Natural killer cell (primary cell): ENCODE results near the gene ELP4. TPM values are rescaled to one million over a fixed set of nuclear protein-coding genes. Genes with fewer than 3 reads are reported as not detected.

Experiments used
- ATAC-seq, 3 donors: fragments of 150-1000 bp in 2 of 3; fragments of 200-7000 bp in 1 of 3; cut with Tn5 transposase; 1 replicate in 1 of 3; 2 replicates in 2 of 3; pipeline ENCODE4 v1.10.0; 2021; ENCODE audit warnings: mild to moderate bottlenecking in 2 of 3, moderate library complexity in 2 of 3
- DNase-seq, 2 donors: peaks; one replicate each; pipeline versions ENCODE4 v3.0.0 to v3.0.0-alpha.2; 2013 to 2021; ENCODE audit warnings: mixed read lengths in 1 of 2
- H3K27ac ChIP-seq: one replicate; pipeline ENCODE4 v1.5.1; 2013; ENCODE audit warnings: mild to moderate bottlenecking, low read length
- H3K27me3 ChIP-seq: one replicate; pipeline ENCODE4 v1.6.1; 2013; ENCODE audit warnings: low read length; ENCODE audit not compliant: control insufficient read depth, insufficient read depth
- H3K36me3 ChIP-seq: one replicate; pipeline ENCODE4 v1.6.1; 2013; ENCODE audit warnings: low read length; ENCODE audit not compliant: control insufficient read depth, insufficient read depth
- H3K4me1 ChIP-seq: one replicate; pipeline ENCODE4 v1.6.1; 2013; ENCODE audit warnings: low read length; ENCODE audit not compliant: control insufficient read depth, insufficient read depth
- H3K4me3 ChIP-seq: one replicate; pipeline ENCODE4 v1.5.1; 2013; ENCODE audit warnings: low read length
- H3K9me3 ChIP-seq: one replicate; pipeline ENCODE4 v1.6.1; 2013; ENCODE audit warnings: low read length; ENCODE audit not compliant: control insufficient read depth, insufficient read depth
- H3K27ac Mint-ChIP-seq, 2 donors: one replicate each; pipeline ENCODE4 v1.8.0; 2022; ENCODE audit warnings: mild to moderate bottlenecking in 2 of 2, mixed read lengths in 2 of 2, moderate library complexity in 1 of 2
- H3K27me3 Mint-ChIP-seq, 2 donors: one replicate each; pipeline ENCODE4 v1.8.0; 2022; ENCODE audit warnings: low read depth in 2 of 2, mixed read lengths in 2 of 2
- H3K36me3 Mint-ChIP-seq: one replicate; pipeline ENCODE4 v1.8.0; 2022; ENCODE audit warnings: mixed read lengths
- H3K4me1 Mint-ChIP-seq, 2 donors: one replicate each; pipeline ENCODE4 v1.8.0; 2022; ENCODE audit warnings: mixed read lengths in 2 of 2
- H3K4me3 Mint-ChIP-seq: one replicate; pipeline ENCODE4 v1.8.0; 2022; ENCODE audit warnings: mild to moderate bottlenecking, moderate library complexity, mixed read lengths
- H3K9me3 Mint-ChIP-seq, 2 donors: one replicate each; pipeline ENCODE4 v1.8.0; 2022; ENCODE audit warnings: mixed read lengths in 2 of 2
- CTCF ChIP-seq: fragments of 200-600 bp; IDR thresholded peaks from one replicate; pipeline ENCODE4 v1.8.0; 2022; ENCODE audit warnings: antibody characterized with exemption
- WGBS: methylation state at CpG from one replicate; pipeline ENCODE4 v1.1.7; 2013; ENCODE audit warnings: missing lambda C conversion rate; ENCODE audit not compliant: insufficient coverage; 5-methylcytosine and 5-hydroxymethylcytosine counted together
- intact Hi-C: fragments of 100-400 bp; cut with micrococcal nuclease; formaldehyde crosslinking; loops from one replicate; pipeline ENCODE4 v1.14.2; 2022
- total RNA-seq, 4 donors: library from RNA; stranded (reverse); fragments of 120-200 nt in 1 of 4; gene quantifications; one replicate each; pipeline versions ENCODE4 v1.2.3 to v1.2.4, GENCODE V29; 2013 to 2022

Gene ELP4
- total RNA-seq, 3 donors from 2014 or later (not counting 1 experiment from before 2014, with no cell fraction given), result 22.8 to 29.6 (median 23.4) TPM

GRCh38 chr11:31824879-31825837 lies 315.6 kb downstream of the ELP4 start:
- WGBS, result 12% methylated on average over 45 of the region's 52 CpGs
- no peak for DNase-seq
- H3K4me3 Mint-ChIP-seq, result no peak overlapping the region
- peaks cover 9% of the 10 kb centered on the region for H3K9me3 ChIP-seq
- no peaks in the 10 kb centered on the region for H3K9me3 Mint-ChIP-seq
- no peak overlapping the region for H3K27ac ChIP-seq
- no peaks in the 10 kb centered on the region for H3K36me3 ChIP-seq
- H3K4me3 ChIP-seq, result no peak overlapping the region
- peaks cover 6% of the 10 kb centered on the region for H3K4me1 ChIP-seq
- intact Hi-C loops, result no loop called here
- peaks cover 81% of the 10 kb centered on the region for H3K27me3 ChIP-seq
- no peak for TF ChIP-seq CTCF
- H3K36me3 Mint-ChIP-seq, result peaks cover 36% of the 10 kb centered on the region
- H3K27me3 Mint-ChIP-seq, result peaks cover 69 to 83% of the 10 kb centered on the region in 2 donors
- no peak for ATAC-seq
- peaks cover 10 to 22% of the 10 kb centered on the region in 2 donors for H3K4me1 Mint-ChIP-seq
- H3K27ac Mint-ChIP-seq, result no peak overlapping the region

GRCh38 chr11:31825838-31826484 lies 316.4 kb downstream of the ELP4 start:
- peaks cover 2% of the 10 kb centered on the region for H3K9me3 ChIP-seq
- intact Hi-C loops, result no loop called here
- no peak for TF ChIP-seq CTCF
- Mint-ChIP-seq H3K27ac (no peak overlapping the region), H3K36me3 (peaks cover 36% of the 10 kb centered on the region), H3K4me3 (no peak overlapping the region), H3K27me3 (peaks cover 63 to 86% of the 10 kb centered on the region in 2 donors), H3K9me3 (no peaks in the 10 kb centered on the region), H3K4me1 (peaks cover 10 to 22% of the 10 kb centered on the region in 2 donors)
- H3K36me3 ChIP-seq, result no peaks in the 10 kb centered on the region
- no peak overlapping the region for H3K4me3 ChIP-seq
- peaks cover 6% of the 10 kb centered on the region for H3K4me1 ChIP-seq
- no peak for ATAC-seq
- 12% methylated on average over 37 of the region's 37 CpGs for WGBS
- peaks cover 73% of the 10 kb centered on the region for H3K27me3 ChIP-seq
- DNase-seq, result no peak
- H3K27ac ChIP-seq, result no peak overlapping the region

GRCh38 chr11:31826536-31827438 lies 317.2 kb downstream of the ELP4 start:
- Mint-ChIP-seq H3K9me3 (no peaks in the 10 kb centered on the region), H3K4me3 (no peak overlapping the region), H3K27me3 (peaks cover 56 to 78% of the 10 kb centered on the region in 2 donors), H3K27ac (no peak overlapping the region), H3K36me3 (peaks cover 28% of the 10 kb centered on the region), H3K4me1 (peaks cover 10 to 22% of the 10 kb centered on the region in 2 donors)
- Histone ChIP-seq H3K27ac (no peak overlapping the region), H3K36me3 (no peaks in the 10 kb centered on the region), H3K4me3 (no peak overlapping the region), H3K27me3 (peaks cover 65% of the 10 kb centered on the region), H3K9me3 (peaks cover 2% of the 10 kb centered on the region), H3K4me1 (peaks cover 6% of the 10 kb centered on the region)
- intact Hi-C loops, result no loop called here
- WGBS, result 10% methylated on average over 54 of the region's 55 CpGs
- no peak for DNase-seq
- ATAC-seq, result no peak
- TF ChIP-seq CTCF, result no peak
